ENCODE data around the gene PTPRN2.
"Not testable (repeated sequence)": the region's sequence is repeated elsewhere in the genome, so short reads cannot be mapped to it uniquely, and the experiment has no call there.

Gene PTPRN2

GRCh38 chr7:158060216-158060615 lies 527.4 kb downstream of the PTPRN2 start:
- Mint-ChIP-seq H3K27me3 (peaks cover 1% of the 10 kb centered on the region), H3K36me3 (no peaks in the 10 kb centered on the region), H3K4me3 (no peak overlapping the region), H3K4me1 (no peaks in the 10 kb centered on the region), H3K9me3 (no peaks in the 10 kb centered on the region), H3K27ac (no peak overlapping the region)

GRCh38 chr7:158057446-158057845 lies 530.2 kb downstream of the PTPRN2 start:
- Mint-ChIP-seq H3K9me3 (no peaks in the 10 kb centered on the region), H3K4me3 (no peak overlapping the region), H3K27ac (no peak overlapping the region), H3K4me1 (no peaks in the 10 kb centered on the region), H3K36me3 (no peaks in the 10 kb centered on the region), H3K27me3 (no peaks in the 10 kb centered on the region)

DNA sequence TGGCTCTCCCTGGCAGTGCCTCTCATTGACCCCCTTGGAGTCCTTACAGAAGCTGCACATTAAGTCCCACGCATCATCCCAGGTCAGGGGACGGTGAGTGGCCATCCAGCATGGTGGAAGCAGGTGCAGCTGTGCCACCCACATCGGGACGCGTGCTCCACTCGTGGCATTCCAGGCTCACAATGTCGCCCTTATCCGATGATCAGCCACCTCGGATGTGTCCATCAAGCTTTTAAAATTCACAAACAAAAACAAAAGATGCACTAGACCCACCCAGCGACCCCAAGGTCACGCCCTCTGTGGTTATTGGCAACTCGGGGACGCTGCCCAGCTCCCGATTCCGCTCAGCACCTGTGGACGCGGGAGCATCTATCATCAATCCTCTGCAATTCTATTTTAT lies 530.9 kb downstream of the PTPRN2 start:
- Mint-ChIP-seq H3K4me3 (no peak overlapping the region), H3K36me3 (no peaks in the 10 kb centered on the region), H3K9me3 (no peaks in the 10 kb centered on the region), H3K4me1 (no peaks in the 10 kb centered on the region), H3K27ac (no peak overlapping the region), H3K27me3 (no peaks in the 10 kb centered on the region)

DNA sequence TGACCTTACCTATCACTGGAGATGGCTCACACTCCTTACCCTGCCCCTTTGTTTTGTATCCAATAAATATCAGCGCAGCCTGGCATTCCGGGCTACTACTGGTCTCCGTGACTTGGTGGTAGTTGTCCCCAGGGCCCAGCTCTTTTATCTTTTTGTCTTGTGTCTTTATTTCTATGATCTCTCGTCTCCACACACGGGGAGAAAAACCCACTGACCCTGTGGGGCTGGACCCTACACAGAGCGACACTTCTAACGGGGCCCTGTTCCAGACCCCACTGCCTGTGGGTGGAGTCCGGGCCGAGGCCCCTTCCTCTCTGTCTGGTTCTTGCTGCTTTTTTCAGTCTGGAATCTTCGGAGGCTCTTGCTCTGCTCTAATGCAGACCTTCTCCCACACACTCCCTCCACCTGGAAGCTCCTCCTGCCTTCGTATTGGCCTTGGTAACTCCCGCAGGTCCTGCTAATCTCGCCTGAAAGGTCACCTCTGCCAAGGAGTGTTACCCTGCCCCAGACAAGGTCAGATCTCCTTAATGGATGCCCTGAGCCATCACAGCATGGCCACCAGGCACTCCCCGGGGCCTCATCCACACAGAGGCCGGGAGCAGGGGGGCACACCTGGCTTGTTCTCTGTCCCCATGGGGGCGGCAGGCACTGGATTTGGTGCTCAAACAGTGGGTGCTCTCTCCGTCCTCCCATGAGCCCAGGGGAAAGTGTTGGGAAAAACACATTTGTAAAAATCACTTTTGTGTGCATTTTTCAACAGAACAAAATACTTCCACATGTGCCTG lies 531.7 kb downstream of the PTPRN2 start:
- Mint-ChIP-seq H3K4me1 (no peaks in the 10 kb centered on the region), H3K27me3 (no peaks in the 10 kb centered on the region), H3K27ac (no peak overlapping the region), H3K4me3 (no peak overlapping the region), H3K36me3 (no peaks in the 10 kb centered on the region), H3K9me3 (no peaks in the 10 kb centered on the region)

DNA sequence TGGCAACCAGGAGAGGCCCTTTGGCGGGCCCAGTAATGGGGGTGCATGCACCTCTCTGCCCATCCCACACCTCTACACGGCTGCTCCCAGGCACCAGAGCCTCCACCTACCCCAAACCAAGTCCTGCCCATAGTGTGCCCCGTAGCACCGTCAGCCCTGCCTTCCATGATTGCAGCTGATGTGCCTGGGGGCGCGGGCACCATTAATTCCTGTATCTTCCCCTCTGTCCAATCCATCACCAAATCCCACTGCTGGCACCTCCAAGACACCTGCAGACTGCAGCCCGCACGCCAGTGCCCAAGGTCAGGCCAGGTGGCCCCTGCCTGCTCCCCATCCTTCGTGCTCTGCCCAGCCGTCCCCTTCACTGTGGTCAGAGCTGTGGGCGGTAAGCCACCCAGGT lies 533.0 kb downstream of the PTPRN2 start:
- H3K36me3 Mint-ChIP-seq: no peaks in the 10 kb centered on the region

GRCh38 chr7:158054081-158054480 lies 533.5 kb downstream of the PTPRN2 start:
- no peaks in the 10 kb centered on the region for H3K36me3 Mint-ChIP-seq
- H3K27ac Mint-ChIP-seq: no peak overlapping the region
- no peaks in the 10 kb centered on the region for H3K9me3 Mint-ChIP-seq
- H3K27me3 Mint-ChIP-seq: no peaks in the 10 kb centered on the region
- H3K4me3 Mint-ChIP-seq: no peak overlapping the region
- H3K4me1 Mint-ChIP-seq: no peaks in the 10 kb centered on the region

More for the DNA sequence above, 533.0 kb downstream of the PTPRN2 start:
- Mint-ChIP-seq H3K27me3 (no peaks in the 10 kb centered on the region), H3K4me3 (no peak overlapping the region), H3K9me3 (no peaks in the 10 kb centered on the region), H3K4me1 (no peaks in the 10 kb centered on the region), H3K27ac (no peak overlapping the region)

- Mint-ChIP-seq H3K4me1 (no peaks in the 10 kb centered on the region), H3K27ac (no peak overlapping the region), H3K4me3 (no peak overlapping the region), H3K36me3 (no peaks in the 10 kb centered on the region), H3K27me3 (no peaks in the 10 kb centered on the region), H3K9me3 (no peaks in the 10 kb centered on the region)
Measured at GRCh38 chr7:158053183-158053915, 534.3 kb downstream of the PTPRN2 start.

- H3K4me3 Mint-ChIP-seq: no peak overlapping the region
- no peak overlapping the region for H3K27ac Mint-ChIP-seq
- no peaks in the 10 kb centered on the region for H3K9me3 Mint-ChIP-seq
- no peaks in the 10 kb centered on the region for H3K4me1 Mint-ChIP-seq
- no peaks in the 10 kb centered on the region for H3K27me3 Mint-ChIP-seq
- H3K36me3 Mint-ChIP-seq: no peaks in the 10 kb centered on the region
Measured at GRCh38 chr7:158052381-158053060, 535.1 kb downstream of the PTPRN2 start.

- H3K27ac Mint-ChIP-seq: no peak overlapping the region
- H3K27me3 Mint-ChIP-seq: no peaks in the 10 kb centered on the region
- H3K36me3 Mint-ChIP-seq: no peaks in the 10 kb centered on the region
- no peaks in the 10 kb centered on the region for H3K4me1 Mint-ChIP-seq
- H3K4me3 Mint-ChIP-seq: no peak overlapping the region
- H3K9me3 Mint-ChIP-seq: no peaks in the 10 kb centered on the region
Measured at GRCh38 chr7:158051776-158052175, 535.8 kb downstream of the PTPRN2 start.

GRCh38 chr7:158050978-158051651 lies 536.5 kb downstream of the PTPRN2 start:
- Mint-ChIP-seq H3K27ac (no peak overlapping the region), H3K4me3 (no peak overlapping the region), H3K27me3 (no peaks in the 10 kb centered on the region), H3K4me1 (no peaks in the 10 kb centered on the region), H3K9me3 (no peaks in the 10 kb centered on the region), H3K36me3 (no peaks in the 10 kb centered on the region)

GRCh38 chr7:158050441-158050977 lies 537.1 kb downstream of the PTPRN2 start:
- Mint-ChIP-seq H3K36me3 (no peaks in the 10 kb centered on the region), H3K4me3 (no peak overlapping the region), H3K27ac (no peak overlapping the region), H3K9me3 (no peaks in the 10 kb centered on the region), H3K27me3 (no peaks in the 10 kb centered on the region), H3K4me1 (no peaks in the 10 kb centered on the region)

DNA sequence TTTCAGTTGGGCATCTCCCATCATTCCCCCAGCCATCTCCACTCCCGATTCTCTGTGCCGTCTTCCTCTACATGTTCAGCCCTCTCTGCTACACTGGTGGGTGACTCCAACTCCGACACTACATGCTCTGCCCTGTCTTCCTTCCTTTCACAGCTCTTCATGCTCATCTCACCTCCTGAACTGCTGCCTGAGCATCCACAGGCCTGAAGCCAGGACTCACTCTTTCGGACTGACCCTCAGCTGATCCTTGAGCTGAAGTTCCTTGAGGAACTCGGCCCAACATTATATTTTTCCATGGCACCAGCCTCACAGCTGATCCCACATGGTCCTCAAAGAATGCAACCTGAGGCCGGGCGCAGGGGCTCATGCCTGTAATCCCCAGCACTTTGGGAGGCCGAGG lies 538.4 kb downstream of the PTPRN2 start:
- Mint-ChIP-seq H3K27ac (no peak overlapping the region), H3K27me3 (no peaks in the 10 kb centered on the region), H3K4me1 (no peaks in the 10 kb centered on the region), H3K4me3 (no peak overlapping the region), H3K9me3 (no peaks in the 10 kb centered on the region), H3K36me3 (no peaks in the 10 kb centered on the region)

GRCh38 chr7:158048569-158048968 lies 539.1 kb downstream of the PTPRN2 start:
- Mint-ChIP-seq H3K9me3 (no peaks in the 10 kb centered on the region), H3K27ac (no peak overlapping the region), H3K27me3 (no peaks in the 10 kb centered on the region)

DNA sequence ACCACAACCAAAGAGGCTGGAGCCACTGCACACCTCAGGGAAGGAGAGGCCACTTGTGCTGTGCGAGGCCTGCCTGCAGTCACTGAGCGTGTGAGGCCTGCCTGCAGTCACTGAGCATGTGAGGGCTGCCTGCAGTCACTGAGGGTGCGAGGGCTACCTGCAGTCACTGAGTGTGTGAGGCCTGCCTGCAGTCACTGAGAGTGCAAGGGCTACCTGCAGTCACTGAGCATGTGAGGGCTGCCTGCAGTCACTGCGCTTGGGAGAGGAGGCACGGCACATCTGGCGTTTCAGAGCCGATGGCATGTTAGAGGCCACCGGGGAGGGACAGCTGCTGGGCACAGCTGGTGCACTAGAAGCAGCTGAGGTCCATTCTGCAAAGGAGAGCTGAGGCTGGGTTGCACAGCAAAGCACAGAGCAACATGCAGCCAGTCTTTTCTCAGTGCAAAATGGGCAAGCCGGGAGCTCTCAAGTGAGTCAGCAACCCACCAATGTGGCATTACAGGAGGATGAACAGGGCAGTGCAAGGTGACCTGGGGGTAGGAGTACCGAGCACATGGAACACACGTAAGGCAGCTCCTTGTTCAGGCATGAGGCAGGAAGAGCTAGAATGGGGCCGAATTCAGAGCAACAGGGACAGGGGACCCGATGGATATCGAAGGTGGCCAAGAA lies 540.1 kb downstream of the PTPRN2 start:
- H3K4me1 Mint-ChIP-seq: no peaks in the 10 kb centered on the region
- no peak overlapping the region for H3K27ac Mint-ChIP-seq
- H3K9me3 Mint-ChIP-seq: no peaks in the 10 kb centered on the region
- peaks cover 1% of the 10 kb centered on the region for H3K27me3 Mint-ChIP-seq
- H3K36me3 Mint-ChIP-seq: no peaks in the 10 kb centered on the region
- no peak overlapping the region for H3K4me3 Mint-ChIP-seq

More at GRCh38 chr7:158048569-158048968, 539.1 kb downstream of the PTPRN2 start:
- no peaks in the 10 kb centered on the region for H3K4me1 Mint-ChIP-seq
- H3K36me3 Mint-ChIP-seq: no peaks in the 10 kb centered on the region
- H3K4me3 Mint-ChIP-seq: no peak overlapping the region

DNA sequence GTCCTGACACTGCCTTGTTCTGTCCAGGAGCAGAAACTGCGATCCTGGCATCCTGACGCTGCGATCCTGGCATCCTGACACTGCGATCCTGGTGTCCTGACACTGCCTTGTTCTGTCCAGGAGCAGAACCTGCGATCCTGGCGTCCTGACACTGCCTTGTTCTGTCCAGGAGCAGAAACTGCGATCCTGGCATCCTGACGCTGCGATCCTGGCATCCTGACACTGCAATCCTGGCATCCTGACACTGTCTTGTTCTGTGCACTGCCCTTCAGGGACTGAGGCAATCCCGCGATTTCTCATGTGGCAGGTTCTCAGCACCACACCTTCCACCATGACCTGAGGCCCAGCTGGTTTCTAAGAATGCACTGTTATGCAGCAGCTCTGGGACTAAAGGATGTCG lies 541.4 kb downstream of the PTPRN2 start:
- H3K4me3 Mint-ChIP-seq, H3K27ac Mint-ChIP-seq, H3K9me3 Mint-ChIP-seq, H3K36me3 Mint-ChIP-seq, H3K27me3 Mint-ChIP-seq, H3K4me1 Mint-ChIP-seq: not testable (repeated sequence)
